ENCODE measurements around the gene ACER3.
"Not testable (repeated sequence)": the region's sequence is repeated elsewhere in the genome, so short reads cannot be mapped to it uniquely, and the experiment has no call there.

- TF ChIP-seq CTCF (IDR thresholded peaks at IDR 0.05; ENCODE audit: poor library complexity); EZH2 (IDR thresholded peaks at IDR 0.05; ENCODE audit: borderline replicate concordance); EZH2phosphoT487 (IDR thresholded peaks at IDR 0.05; ENCODE audit: low read depth, severe bottlenecking, unreplicated experiment): not testable (repeated sequence)
These were observed 34.2 kb upstream of the ACER3 start for GRCh38 chr11:76826508-76826907.

Data from hepatocyte (in vitro differentiated cells).